Measurements from ENCODE around the gene PALLD.

PALLD gene

GRCh38 chr4:168741281-168742173 lies 244.7 kb downstream of the PALLD start:
- Histone ChIP-seq H3K9ac (ENCODE audit: low read depth, low read length) (no peak overlapping the region), H3K27me3 (ENCODE audit: control insufficient read depth, insufficient read depth, low read length) (no peaks in the 10 kb centered on the region), H3K4me3 (ENCODE audit: low read depth, low read length) (no peak overlapping the region), H3K4me1 (ENCODE audit: control insufficient read depth, insufficient read depth, low read length) (peaks cover 13% of the 10 kb centered on the region), H3K9me3 (ENCODE audit: control insufficient read depth, insufficient read depth, low read length) (no peaks in the 10 kb centered on the region), H3K36me3 (ENCODE audit: control insufficient read depth, insufficient read depth, low read length) (no peaks in the 10 kb centered on the region)

- Histone ChIP-seq H3K36me3 (ENCODE audit: control insufficient read depth, insufficient read depth, low read length) (no peaks in the 10 kb centered on the region), H3K9me3 (ENCODE audit: control insufficient read depth, insufficient read depth, low read length) (no peaks in the 10 kb centered on the region), H3K27me3 (ENCODE audit: control insufficient read depth, insufficient read depth, low read length) (no peaks in the 10 kb centered on the region), H3K9ac (ENCODE audit: low read depth, low read length) (no peak overlapping the region), H3K4me3 (ENCODE audit: low read depth, low read length) (no peak overlapping the region), H3K4me1 (ENCODE audit: control insufficient read depth, insufficient read depth, low read length) (no peaks in the 10 kb centered on the region)
These were observed 246.3 kb downstream of the PALLD start for GRCh38 chr4:168743131-168743530.

GRCh38 chr4:168743601-168744000 lies 246.7 kb downstream of the PALLD start:
- Histone ChIP-seq H3K4me3 (ENCODE audit: low read depth, low read length) (no peak overlapping the region), H3K4me1 (ENCODE audit: control insufficient read depth, insufficient read depth, low read length) (no peaks in the 10 kb centered on the region), H3K9me3 (ENCODE audit: control insufficient read depth, insufficient read depth, low read length) (no peaks in the 10 kb centered on the region), H3K9ac (ENCODE audit: low read depth, low read length) (no peak overlapping the region), H3K36me3 (ENCODE audit: control insufficient read depth, insufficient read depth, low read length) (no peaks in the 10 kb centered on the region), H3K27me3 (ENCODE audit: control insufficient read depth, insufficient read depth, low read length) (no peaks in the 10 kb centered on the region)

GRCh38 chr4:168744021-168744420 lies 247.2 kb downstream of the PALLD start:
- Histone ChIP-seq H3K27me3 (ENCODE audit: control insufficient read depth, insufficient read depth, low read length) (no peaks in the 10 kb centered on the region), H3K9me3 (ENCODE audit: control insufficient read depth, insufficient read depth, low read length) (no peaks in the 10 kb centered on the region), H3K9ac (ENCODE audit: low read depth, low read length) (no peak overlapping the region), H3K4me3 (ENCODE audit: low read depth, low read length) (no peak overlapping the region), H3K4me1 (ENCODE audit: control insufficient read depth, insufficient read depth, low read length) (no peaks in the 10 kb centered on the region), H3K36me3 (ENCODE audit: control insufficient read depth, insufficient read depth, low read length) (no peaks in the 10 kb centered on the region)

GRCh38 chr4:168748807-168749206 lies 252.0 kb downstream of the PALLD start:
- Histone ChIP-seq H3K9ac (ENCODE audit: low read depth, low read length) (no peak overlapping the region), H3K36me3 (ENCODE audit: control insufficient read depth, insufficient read depth, low read length) (no peaks in the 10 kb centered on the region), H3K27me3 (ENCODE audit: control insufficient read depth, insufficient read depth, low read length) (no peaks in the 10 kb centered on the region), H3K4me1 (ENCODE audit: control insufficient read depth, insufficient read depth, low read length) (no peaks in the 10 kb centered on the region), H3K4me3 (ENCODE audit: low read depth, low read length) (no peak overlapping the region), H3K9me3 (ENCODE audit: control insufficient read depth, insufficient read depth, low read length) (no peaks in the 10 kb centered on the region)

- no peak overlapping the region for H3K9ac ChIP-seq (ENCODE audit: low read depth, low read length)
- H3K9me3 ChIP-seq (ENCODE audit: control insufficient read depth, insufficient read depth, low read length), result no peaks in the 10 kb centered on the region
- no peaks in the 10 kb centered on the region for H3K36me3 ChIP-seq (ENCODE audit: control insufficient read depth, insufficient read depth, low read length)
- H3K4me1 ChIP-seq (ENCODE audit: control insufficient read depth, insufficient read depth, low read length), result no peaks in the 10 kb centered on the region
- H3K27me3 ChIP-seq (ENCODE audit: control insufficient read depth, insufficient read depth, low read length), result no peaks in the 10 kb centered on the region
- H3K4me3 ChIP-seq (ENCODE audit: low read depth, low read length), result no peak overlapping the region
These were observed 254.7 kb downstream of the PALLD start for GRCh38 chr4:168751263-168752225.

GRCh38 chr4:168755598-168756477 lies 259.0 kb downstream of the PALLD start:
- Histone ChIP-seq H3K4me3 (ENCODE audit: low read depth, low read length) (no peak overlapping the region), H3K36me3 (ENCODE audit: control insufficient read depth, insufficient read depth, low read length) (no peaks in the 10 kb centered on the region), H3K9me3 (ENCODE audit: control insufficient read depth, insufficient read depth, low read length) (no peaks in the 10 kb centered on the region), H3K9ac (ENCODE audit: low read depth, low read length) (no peak overlapping the region), H3K4me1 (ENCODE audit: control insufficient read depth, insufficient read depth, low read length) (no peaks in the 10 kb centered on the region), H3K27me3 (ENCODE audit: control insufficient read depth, insufficient read depth, low read length) (no peaks in the 10 kb centered on the region)

GRCh38 chr4:168757500-168757899 lies 260.6 kb downstream of the PALLD start:
- H3K9ac ChIP-seq (ENCODE audit: low read depth, low read length), result no peak overlapping the region
- no peak overlapping the region for H3K4me3 ChIP-seq (ENCODE audit: low read depth, low read length)
- H3K36me3 ChIP-seq (ENCODE audit: control insufficient read depth, insufficient read depth, low read length), result no peaks in the 10 kb centered on the region
- H3K9me3 ChIP-seq (ENCODE audit: control insufficient read depth, insufficient read depth, low read length), result no peaks in the 10 kb centered on the region
- H3K4me1 ChIP-seq (ENCODE audit: control insufficient read depth, insufficient read depth, low read length), result no peaks in the 10 kb centered on the region
- no peaks in the 10 kb centered on the region for H3K27me3 ChIP-seq (ENCODE audit: control insufficient read depth, insufficient read depth, low read length)

- H3K4me1 ChIP-seq (ENCODE audit: control insufficient read depth, insufficient read depth, low read length), result no peaks in the 10 kb centered on the region
These were observed 261.6 kb downstream of the PALLD start for GRCh38 chr4:168758351-168758876.

GRCh38 chr4:168759321-168759720 lies 262.5 kb downstream of the PALLD start:
- Histone ChIP-seq H3K4me3 (ENCODE audit: low read depth, low read length) (no peak overlapping the region), H3K27me3 (ENCODE audit: control insufficient read depth, insufficient read depth, low read length) (no peaks in the 10 kb centered on the region), H3K9me3 (ENCODE audit: control insufficient read depth, insufficient read depth, low read length) (no peaks in the 10 kb centered on the region), H3K4me1 (ENCODE audit: control insufficient read depth, insufficient read depth, low read length) (no peaks in the 10 kb centered on the region), H3K36me3 (ENCODE audit: control insufficient read depth, insufficient read depth, low read length) (no peaks in the 10 kb centered on the region), H3K9ac (ENCODE audit: low read depth, low read length) (no peak overlapping the region)

More at GRCh38 chr4:168758351-168758876, 261.6 kb downstream of the PALLD start:
- Histone ChIP-seq H3K9ac (ENCODE audit: low read depth, low read length) (no peak overlapping the region), H3K36me3 (ENCODE audit: control insufficient read depth, insufficient read depth, low read length) (no peaks in the 10 kb centered on the region), H3K27me3 (ENCODE audit: control insufficient read depth, insufficient read depth, low read length) (no peaks in the 10 kb centered on the region), H3K9me3 (ENCODE audit: control insufficient read depth, insufficient read depth, low read length) (no peaks in the 10 kb centered on the region), H3K4me3 (ENCODE audit: low read depth, low read length) (no peak overlapping the region)
